Measurements from ENCODE around the gene UBFD1.
A peak's percentile ranks its signal among the peaks of the same experiment; 100 is the strongest.
"Not testable (repeated sequence)": the region's sequence is repeated elsewhere in the genome, so short reads cannot be mapped to it uniquely, and the experiment has no call there.

Gene UBFD1, protein sequence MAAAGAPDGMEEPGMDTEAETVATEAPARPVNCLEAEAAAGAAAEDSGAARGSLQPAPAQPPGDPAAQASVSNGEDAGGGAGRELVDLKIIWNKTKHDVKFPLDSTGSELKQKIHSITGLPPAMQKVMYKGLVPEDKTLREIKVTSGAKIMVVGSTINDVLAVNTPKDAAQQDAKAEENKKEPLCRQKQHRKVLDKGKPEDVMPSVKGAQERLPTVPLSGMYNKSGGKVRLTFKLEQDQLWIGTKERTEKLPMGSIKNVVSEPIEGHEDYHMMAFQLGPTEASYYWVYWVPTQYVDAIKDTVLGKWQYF

DNA sequence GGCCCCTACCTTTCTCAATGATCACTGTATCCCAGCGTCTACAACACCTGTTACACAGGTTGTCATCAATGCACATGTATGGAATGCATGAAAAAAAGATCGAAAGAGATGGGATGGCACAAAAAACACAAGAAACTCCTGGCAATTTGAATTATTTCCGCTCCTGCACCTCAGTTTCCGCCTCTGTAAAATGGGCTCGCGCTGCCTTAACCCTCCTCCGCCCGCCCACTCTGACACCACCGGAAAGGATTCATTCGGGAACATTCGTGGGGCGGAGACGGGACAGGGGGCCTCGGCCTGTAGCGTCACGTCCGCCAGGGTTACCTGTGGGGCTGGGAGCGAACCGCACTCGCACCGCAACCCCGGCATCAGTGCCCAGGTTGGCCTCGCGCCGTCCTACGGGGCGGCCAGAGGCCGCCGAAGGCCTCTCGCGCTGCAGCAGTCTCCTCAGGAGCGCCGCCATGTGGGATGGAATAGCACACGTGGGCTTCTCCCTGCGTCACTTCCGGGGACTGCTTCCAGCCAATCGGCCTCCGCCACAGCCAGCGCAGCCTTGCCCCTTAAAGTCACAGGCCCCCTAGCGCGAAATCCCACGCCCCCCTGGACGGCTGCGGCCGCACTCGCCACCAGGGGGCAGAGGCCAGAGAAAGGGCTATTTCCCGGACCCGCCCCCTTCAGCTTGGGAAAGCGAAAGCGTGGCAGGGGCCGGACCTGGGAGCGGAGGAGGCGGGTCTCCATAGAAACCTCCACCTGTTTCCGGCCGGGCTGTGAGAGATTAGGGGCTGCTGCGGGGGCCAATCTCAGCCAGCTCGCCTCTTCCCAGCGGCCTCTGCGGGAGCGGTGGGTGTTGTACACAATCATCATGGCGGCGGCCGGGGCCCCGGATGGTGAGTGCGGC is at the start of gene UBFD1, which contains the start of gene EARS2:
UBFD1 (plus strand) TSS at position 847 of the 898 bp plus-strand sequence; CDS start at position 863, 16 bp downstream.
EARS2 (minus strand) TSS at position 470 of the 898 bp plus-strand sequence; CDS start at position 463, 7 bp downstream.
- FAIRE-seq (peak; percentile 68), DNase-seq (ENCODE audit: low spot score) (peak; percentile 95)

DNA sequence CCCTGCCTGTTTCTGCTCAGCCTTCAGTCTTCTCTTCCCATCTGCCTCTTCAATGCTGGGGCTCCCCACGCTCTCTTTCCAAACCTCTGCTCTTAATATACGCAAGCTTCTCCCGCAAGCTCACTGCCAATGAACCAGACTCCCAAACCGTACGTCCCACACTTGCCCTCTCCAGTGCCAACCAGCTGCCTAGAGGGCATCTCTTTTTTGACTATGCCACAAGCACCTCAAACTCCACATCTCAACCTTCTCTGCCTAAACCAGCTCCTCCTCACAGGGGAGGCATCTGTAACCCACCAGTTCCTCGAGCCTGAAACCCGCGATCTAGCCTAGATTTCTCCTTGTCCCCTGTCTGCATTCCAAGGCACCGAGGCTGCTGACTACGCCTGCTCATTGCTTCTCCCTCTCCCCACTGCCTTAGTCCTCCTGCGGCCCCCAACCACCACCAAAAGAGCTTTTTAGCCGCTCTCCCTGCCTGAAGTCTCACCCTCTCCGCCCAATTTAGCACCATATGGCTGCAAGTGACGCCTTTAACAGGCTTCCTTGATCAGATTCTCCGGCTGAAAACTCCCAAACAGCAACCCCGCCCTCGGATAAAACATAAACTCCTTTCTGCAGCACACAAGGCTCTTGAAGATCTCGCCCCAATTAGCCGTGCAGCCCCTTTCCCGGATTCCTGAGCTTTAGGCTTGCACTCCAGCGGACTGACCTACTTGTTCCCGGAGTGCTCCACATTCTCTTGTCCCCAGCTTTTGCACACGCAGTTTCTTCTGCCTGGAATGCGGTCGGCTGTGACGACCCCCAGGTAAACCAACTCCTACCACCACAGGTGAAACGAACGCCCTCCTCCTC is 48.7 kb upstream of the UBFD1 start:
- FAIRE-seq (no peak), DNase-seq (ENCODE audit: low spot score) (no peak)

DNA sequence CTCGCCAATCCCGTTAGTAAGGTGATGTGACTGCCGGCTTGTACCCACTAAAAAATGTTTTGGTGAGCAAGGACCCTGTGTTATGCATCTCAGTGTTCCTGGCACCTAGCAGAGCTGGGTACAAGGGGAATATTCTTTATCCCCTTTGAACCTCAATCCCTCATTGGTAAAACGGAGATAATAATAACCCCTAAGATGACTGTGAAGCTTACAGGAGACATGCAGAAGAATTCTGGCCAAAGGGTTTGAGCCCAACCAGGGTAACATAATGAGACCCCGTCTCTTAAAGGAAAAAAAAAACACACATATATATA is 48.1 kb upstream of the UBFD1 start:
- DNase-seq (ENCODE audit: low spot score) (no peak), FAIRE-seq (no peak)

DNA sequence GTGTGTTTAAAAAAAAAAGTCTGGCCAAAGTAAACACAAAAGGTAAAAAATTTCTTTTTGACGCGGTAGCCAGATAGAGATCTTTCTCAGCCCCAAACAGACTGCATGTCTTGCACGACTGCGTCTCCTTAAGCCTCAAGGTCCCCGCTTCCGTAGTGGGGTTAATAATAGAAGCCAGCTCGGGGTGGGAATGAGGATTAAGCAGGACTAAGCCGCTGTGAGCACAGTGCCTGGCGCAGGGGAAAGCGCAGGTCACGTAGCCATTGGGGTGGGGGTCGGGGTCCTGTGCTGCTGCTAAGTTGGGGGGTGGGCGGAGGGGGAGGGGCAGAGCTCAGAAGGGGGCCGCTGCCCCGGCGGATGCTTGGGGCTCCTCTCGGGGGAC is 47.8 kb upstream of the UBFD1 start:
- DNase-seq (ENCODE audit: low spot score) (peak; percentile 19), FAIRE-seq (no peak)

DNA sequence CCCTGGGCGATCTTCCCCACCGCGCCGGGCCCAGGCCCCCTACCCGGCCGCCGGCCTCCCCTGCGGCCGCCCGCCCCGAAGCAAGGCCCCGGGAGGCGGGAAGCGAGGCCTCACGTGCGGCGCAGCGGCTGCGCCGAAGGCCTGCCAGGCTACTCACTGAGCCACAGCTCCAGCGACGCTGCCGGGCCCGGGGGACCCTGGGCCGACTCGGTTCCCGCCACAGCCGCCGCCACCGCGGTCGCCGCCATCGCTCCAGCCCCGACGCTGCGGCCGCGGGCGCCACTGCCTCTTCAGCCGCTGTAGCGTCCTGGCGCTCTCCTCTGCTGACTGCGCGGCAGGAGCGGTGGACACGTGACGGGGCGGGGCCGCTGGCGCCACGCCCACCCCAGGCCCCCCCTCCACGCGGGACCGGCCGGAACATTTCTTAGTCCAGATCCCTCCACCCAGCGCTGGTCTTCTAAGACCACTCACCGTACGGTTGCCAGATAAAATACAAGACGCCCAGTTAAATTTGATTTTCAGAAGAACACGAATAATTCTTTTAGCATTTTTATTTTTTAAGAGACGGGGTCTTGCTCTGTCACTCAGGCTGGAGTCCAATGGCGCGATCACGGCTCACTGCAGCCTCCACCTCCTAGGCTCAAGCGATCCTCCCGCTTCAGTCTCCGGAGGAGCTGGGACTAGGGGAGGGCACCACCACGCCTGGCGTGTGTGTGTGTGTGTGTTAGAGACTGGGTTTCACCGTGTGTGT is 47.2 kb upstream of the UBFD1 start, which contains the start of gene GGA2:
GGA2 (minus strand) TSS at position 331 of the 751 bp plus-strand sequence; CDS start at position 248, 83 bp downstream.
- DNase-seq (ENCODE audit: low spot score), result peak; percentile 85
- FAIRE-seq, result no peak

DNA sequence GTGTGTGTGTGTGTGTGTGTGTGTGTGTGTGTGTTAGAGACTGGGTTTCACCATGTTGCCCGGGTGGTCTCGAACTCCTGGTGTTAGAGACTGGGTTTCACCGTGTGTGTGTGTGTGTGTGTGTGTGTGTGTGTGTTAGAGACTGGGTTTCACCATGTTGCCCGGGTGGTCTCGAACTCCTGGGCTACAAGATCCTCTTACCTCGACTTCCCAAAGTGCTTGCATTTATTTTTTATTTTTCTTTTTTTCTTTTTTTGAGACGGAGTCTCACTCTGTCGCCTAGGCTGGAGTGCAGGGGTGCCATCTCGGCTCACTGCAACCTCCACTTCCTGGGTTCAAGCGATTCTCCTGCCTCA is 46.6 kb upstream of the UBFD1 start:
- not testable (repeated sequence) for FAIRE-seq; DNase-seq (ENCODE audit: low spot score)

DNA sequence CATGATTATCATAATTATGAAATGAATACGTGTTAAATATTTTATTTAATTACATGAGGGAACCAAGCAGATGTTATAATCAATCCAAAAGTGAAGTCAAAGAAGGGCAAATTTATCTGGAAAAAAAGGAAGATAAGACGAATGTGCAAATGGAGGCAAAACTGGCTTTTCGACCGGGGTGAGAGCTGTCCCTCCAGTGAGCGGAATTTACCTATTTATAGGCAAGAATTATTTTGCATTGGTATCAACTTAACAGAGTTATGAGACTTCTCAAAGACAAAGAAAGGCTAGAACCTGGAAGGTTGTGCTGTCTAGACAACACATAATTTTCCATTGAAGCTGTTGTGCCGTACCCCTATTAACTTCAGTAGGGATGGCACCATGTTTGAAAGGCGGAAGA is 45.8 kb upstream of the UBFD1 start:
- FAIRE-seq (no peak), DNase-seq (ENCODE audit: low spot score) (no peak)

DNA sequence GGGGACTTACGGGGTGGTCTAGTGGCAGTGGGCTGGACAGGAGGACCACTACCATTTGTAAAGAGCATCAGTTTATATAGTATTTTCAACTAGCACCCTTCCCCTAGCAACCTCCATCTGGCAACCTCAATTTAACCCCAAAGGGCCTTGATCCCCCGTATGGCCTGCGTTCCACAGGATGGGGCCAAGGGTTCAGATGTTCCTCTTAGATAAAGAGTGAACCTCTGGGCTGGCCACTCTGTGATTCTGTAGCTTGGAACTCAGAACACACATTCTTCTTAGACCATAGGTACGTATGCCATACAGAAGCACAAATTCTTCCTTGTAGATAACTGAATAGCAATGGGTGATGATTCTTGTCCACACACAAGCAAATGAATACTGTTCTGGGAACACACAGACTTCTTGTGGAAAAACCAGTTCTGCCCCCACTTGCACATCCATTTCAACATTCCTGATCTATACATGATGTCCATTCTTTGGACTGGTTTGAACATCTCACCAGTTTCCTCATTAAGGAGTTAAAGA is 45.3 kb upstream of the UBFD1 start:
- FAIRE-seq, result no peak
- DNase-seq (ENCODE audit: low spot score), result no peak

DNA sequence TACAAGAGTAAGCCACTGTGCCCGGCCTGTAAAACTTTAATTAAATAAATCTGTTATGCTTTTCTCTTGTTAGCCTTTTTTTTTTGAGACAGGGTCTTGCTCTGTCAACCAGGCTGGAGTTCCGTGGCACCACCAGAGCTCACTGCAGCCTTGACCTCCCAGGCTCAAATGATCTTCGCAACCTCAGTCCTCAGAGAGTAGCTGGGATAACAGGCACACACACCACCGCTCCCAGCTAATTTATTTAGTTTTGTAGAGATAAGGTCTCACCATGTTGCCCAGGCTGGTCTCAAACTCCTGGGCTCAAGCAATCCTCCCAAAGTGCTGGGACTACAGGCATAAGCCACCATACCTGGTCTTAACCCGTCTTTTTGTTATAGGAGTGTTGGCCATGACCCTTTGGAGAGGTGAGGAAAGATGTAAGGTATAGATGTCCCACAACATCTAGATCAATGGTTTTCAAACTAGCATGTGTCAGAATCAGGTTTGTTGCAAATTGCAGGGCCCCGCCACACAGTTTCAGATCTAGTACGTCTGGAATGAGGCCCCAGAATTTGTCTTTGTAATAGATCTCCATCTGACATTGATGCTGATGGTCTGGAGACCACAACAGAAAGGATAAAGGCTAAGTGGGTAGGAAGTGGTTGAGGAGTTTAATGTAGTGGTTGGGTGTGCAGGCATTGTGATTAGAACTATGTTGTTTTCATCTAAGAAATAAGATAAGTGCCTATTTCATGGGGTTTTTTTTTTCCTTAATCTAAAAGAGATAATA is 43.0 kb upstream of the UBFD1 start:
- FAIRE-seq (no peak), DNase-seq (ENCODE audit: low spot score) (no peak)

DNA sequence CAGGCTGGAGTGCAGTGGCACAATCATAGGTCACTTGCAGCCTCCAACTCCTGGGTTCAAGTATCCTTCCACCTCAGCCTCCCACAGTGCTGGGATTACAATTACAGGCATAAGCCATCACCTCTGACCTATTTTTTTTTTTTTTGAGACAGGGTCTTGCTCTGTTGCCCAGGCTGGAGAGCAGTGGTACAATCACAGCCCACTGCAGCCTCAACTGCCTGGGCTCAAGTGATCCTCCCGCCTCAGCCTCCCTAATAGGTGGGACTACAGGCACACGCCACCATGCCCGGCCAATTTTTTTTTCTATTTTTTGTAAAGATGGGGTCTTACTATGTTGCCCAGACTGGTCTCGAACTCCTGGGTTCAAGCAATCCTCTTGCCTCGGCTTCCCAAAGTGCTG is 41.6 kb upstream of the UBFD1 start:
- no peak for FAIRE-seq

DNA sequence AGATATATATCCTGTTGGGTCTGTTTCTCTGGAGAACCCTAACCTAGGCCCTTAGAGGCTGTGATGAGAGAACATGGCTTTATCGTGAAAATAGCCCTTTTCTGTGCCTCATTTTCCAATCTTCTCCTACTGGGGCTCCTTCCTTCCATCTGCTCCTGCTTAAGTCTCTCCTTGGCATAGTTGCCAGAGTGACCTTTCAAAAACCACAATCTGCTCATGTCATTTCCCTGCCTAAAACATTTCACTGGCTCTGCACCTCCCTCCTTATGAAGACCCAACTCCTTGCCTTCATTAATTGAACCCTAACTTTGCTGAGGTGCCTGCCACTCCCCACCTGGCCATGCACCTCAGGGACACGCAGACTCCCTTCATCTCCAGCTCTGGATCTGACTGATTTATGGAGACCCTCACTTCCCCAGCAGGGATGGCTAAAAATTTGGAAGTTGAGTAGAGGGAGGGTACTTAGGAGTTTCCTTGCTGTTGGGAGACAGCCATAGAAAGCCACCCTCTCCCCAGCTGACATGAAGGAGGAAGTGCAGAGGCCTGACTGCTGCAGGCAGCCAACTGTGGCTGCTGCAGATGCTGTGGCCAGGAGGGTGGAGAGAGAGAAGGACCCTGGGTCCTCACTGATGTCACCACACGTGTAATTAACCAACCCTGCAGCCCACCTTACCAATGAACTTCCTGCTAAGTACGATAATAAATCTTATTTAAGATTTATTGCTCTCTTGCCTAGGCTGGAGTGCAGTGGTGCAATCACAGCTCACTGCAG is 41.0 kb upstream of the UBFD1 start:
- DNase-seq (ENCODE audit: low spot score) (no peak), FAIRE-seq (no peak)

More for the DNA sequence above, 41.6 kb upstream of the UBFD1 start:
- no peak for DNase-seq (ENCODE audit: low spot score)

DNA sequence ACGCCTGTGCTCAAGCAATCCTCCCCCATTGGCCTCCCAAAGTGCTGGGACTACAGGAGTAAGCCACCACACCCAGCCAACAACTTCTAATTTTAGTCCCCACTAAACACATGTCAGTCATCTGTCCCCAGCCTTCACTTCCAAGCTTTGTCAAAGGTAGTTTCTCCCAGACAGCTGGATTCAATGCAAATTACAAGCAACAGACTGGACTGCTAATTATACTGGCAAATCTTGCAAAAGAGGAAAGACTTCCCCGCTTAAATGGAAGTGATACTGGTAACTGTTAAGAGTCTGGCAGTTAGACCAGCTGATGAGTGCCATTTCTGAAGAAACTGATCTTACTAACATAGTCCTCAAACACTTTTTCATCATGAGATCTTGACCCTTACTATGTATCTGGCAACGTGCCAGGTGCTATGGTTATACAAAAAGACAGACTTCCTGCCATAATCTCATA is 39.1 kb upstream of the UBFD1 start:
- no peak for DNase-seq (ENCODE audit: low spot score)

DNA sequence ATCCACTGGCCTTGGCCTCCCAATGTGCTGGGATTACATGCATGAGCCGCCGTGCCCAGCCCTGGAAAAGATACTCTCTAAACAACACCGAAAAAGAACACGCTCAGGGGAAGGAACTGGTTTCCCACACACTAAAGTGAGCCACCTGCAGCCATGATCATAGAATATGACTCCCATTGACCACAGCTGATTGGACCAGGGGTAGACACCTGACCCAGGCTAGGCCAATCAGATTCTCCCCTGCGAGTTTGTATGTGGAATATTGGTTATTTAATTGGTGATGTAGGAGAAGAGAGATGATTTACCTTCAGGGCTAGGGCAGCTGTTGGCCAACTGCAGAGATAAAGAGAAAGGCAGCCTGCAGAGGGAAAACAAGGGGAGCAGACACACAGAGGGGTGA is 38.2 kb upstream of the UBFD1 start:
- DNase-seq (ENCODE audit: low spot score), result no peak

More for the DNA sequence above, 39.1 kb upstream of the UBFD1 start:
- no peak for FAIRE-seq

DNA sequence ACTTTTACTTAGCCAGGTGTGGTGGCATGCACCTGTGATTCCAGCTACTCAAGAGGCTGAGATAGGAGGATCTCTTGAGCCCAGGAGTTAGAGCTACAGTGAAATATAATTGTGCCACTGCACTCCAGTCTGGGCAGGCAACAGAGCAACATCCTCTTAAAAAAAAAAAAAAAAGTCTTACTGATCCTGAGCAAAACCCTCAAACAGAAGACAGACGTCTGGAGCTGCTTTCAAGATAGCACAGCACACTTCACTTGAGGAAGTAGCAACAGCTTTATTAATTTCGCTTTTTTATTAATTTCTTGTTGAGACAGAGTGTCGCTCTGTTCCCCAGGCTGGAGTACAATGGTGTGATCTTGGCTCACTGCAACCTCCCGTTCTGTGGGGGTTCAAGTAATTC is 37.0 kb upstream of the UBFD1 start:
- no peak for FAIRE-seq
- no peak for DNase-seq (ENCODE audit: low spot score)

More for the DNA sequence above, 38.2 kb upstream of the UBFD1 start:
- FAIRE-seq, result no peak

DNA sequence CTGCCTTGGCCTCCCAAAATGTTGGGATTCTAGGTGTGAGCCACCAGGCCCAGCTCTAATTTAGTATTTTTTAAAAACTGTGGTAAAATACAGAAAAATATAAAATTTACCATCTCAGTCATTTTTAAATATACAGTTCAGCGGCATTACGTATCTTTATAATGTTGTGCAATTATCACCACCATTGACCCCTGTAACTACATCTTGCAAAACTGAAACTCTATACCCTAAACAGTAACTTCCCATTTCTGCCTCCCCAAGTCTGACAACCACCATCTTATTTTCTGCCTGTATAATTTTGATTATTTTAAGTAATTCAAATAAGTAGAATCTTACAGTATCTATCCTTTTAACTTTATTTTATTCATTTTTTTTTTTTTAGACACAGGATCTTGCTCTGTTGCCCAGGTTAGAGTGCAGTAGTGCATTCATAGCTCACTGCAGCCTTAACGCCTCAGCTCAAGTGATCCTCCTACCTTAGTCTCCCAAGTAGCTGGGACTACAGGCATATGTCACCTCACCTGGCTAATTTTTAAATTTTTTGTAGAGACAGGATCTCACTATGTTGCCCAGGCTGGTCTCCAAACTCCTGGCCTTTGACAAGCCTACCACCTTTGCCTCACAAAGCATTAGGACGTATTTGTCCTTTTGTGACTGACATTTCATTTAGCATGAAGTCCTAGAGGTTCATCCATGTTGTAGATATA is 36.3 kb upstream of the UBFD1 start:
- DNase-seq (ENCODE audit: low spot score) (no peak), FAIRE-seq (no peak)

DNA sequence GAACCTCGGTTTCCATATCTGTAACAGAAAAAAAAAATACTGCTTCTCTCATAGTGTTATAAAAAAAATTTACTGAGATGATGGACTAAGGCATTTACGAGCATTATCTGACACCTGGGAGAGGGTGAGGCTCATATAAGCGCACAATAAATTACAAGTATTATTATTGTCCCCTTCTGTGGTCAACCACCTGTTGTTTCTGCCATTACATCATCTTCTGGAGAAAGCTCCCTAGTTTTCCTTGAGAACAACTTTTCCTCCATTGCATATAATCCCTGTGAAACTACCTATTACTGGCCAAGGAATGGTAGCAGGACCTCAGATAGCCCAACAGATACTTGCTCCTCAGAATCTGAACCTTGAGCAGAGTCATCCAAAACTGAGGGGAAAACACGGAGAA is 35.6 kb upstream of the UBFD1 start:
- no peak for FAIRE-seq
- DNase-seq (ENCODE audit: low spot score), result no peak

DNA sequence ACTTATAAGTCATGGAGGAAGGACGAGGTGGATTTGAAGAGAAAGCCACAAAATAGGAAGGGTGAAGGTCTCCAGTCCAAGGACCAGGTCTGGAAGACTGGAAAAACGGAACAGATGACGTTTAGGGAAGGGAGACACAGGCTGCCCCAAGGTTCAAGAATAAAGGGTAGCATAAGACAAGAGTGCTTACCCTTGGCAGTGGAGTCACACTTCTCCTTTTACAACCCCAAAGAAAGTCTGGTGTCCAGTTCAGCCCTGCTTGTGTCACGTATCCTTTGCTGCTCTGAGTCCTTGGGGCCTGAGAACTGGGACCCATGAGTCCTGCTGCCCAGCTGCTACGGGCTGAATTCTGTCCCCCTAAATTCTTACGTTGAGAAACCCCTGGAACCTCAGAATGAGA is 34.2 kb upstream of the UBFD1 start:
- DNase-seq (ENCODE audit: low spot score), result no peak
- no peak for FAIRE-seq

DNA sequence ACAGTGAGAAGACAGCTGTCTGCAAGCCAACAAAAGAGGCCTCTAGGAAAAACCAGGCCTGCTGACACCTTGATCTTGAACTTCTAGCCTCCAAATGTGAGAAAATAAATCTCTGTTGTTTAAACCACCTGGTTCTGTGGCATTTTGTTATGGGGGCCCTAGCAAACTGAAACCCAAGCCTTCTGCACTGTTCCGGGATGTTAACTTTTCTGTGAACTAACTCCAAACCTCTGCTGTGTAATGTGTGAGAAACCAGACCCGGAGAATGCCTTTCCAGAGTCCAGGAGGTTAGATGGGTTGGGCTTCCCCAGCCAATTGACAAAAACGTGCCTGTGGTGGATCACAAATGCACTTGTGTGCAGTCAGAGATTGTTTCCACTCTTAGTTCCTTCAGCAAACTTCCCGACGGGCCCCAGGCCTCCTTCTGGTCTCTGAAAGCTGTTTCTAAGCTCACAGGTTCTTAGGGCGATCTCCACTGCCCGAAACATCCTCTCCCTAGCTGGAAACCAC is 33.6 kb upstream of the UBFD1 start:
- FAIRE-seq (no peak), DNase-seq (ENCODE audit: low spot score) (no peak)

All from urothelium cell line (cell line).